Keratinocyte (primary cell): Measurements from ENCODE around the gene MX2.

Experiments used
- CTCF ChIP-seq, 3 experiments: IDR thresholded peaks in 1 of 3; conservative IDR thresholded peaks in 1 of 3; optimal IDR thresholded peaks in 1 of 3; 2 replicates in 2 of 3; 3 replicates in 1 of 3; pipeline versions ENCODE3 to v1.5.1; 2011; ENCODE audit warnings: low read length in 3 of 3, mild to moderate bottlenecking in 3 of 3, moderate library complexity in 2 of 3, control low read depth in 1 of 3, inconsistent platforms in 1 of 3; ENCODE audit not compliant: insufficient read depth in 2 of 3; ENCODE audit errors: extremely low read depth in 1 of 3
- EZH2 ChIP-seq: IDR thresholded peaks from one replicate; pipeline ENCODE4 v1.6.1; 2012; ENCODE audit warnings: inconsistent platforms, mild to moderate bottlenecking, low read length, moderate library complexity

DNA sequence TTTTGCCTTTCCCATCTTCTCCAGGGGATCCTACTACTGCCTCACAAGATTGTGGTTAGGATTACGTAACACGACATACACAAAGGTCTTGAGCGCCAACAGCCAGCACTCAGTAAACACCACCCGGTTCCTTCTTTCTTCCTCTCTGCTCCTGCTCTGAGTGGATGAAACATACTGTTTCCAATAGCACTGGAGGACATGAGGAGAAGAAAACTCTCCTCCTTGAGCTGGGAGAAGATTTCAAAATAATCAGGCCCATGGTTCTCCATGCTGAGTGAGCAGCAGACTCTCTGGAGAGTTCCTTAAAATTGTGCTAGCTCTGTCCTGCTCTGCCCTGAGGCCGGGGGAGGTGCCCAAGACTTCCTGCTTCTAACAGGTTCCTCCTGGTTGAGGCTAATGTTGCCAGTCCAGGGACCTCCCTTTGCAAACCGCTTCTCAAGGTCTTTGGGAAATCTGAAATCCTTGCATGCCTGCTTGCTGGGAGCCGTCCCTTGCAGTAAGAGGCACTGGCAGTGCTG is 34.8 kb downstream of the MX2 start:
- TF ChIP-seq CTCF (optimal IDR thresholded peaks at IDR 0.05 in 1 of 3, IDR thresholded peaks at IDR 0.05 in 1 of 3, conservative IDR thresholded peaks at IDR 0.05 in 1 of 3; ENCODE audit: extremely low read depth in 1 of 3, insufficient read depth in 2 of 3, low read length in 3 of 3) (no peak), EZH2 (no peak)
